HG03066 (cell line): ENCODE data around the gene FSHR.

Source experiments
- ATAC-seq: cut with Tn5 transposase; IDR thresholded peaks from one replicate; pipeline ENCODE4 v1.9.1; 2021; ENCODE audit warnings: low read depth; ENCODE audit not compliant: unreplicated experiment

The FSHR gene, protein sequence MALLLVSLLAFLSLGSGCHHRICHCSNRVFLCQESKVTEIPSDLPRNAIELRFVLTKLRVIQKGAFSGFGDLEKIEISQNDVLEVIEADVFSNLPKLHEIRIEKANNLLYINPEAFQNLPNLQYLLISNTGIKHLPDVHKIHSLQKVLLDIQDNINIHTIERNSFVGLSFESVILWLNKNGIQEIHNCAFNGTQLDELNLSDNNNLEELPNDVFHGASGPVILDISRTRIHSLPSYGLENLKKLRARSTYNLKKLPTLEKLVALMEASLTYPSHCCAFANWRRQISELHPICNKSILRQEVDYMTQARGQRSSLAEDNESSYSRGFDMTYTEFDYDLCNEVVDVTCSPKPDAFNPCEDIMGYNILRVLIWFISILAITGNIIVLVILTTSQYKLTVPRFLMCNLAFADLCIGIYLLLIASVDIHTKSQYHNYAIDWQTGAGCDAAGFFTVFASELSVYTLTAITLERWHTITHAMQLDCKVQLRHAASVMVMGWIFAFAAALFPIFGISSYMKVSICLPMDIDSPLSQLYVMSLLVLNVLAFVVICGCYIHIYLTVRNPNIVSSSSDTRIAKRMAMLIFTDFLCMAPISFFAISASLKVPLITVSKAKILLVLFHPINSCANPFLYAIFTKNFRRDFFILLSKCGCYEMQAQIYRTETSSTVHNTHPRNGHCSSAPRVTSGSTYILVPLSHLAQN

DNA sequence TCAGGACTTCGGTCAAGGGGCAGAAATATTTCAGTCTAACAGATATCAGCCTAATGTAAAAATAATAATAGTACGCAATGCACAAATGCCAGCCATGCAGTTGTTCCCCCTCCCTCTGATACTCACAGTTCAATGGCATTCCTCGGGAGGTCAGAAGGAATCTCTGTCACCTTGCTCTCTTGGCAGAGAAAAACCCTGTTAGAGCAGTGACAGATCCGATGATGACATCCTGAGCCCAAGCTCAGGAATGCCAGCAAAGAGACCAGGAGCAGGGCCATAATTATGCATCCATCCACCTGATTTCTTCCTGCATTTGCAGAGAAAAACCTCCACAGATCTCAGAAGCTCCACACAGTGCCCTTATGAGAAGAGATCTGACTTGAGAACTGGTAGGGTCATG lies at the start of gene FSHR:
FSHR (minus strand) TSS at position 376 of the 400 bp plus-strand sequence; CDS start at position 278, 98 bp downstream.
- no peak for ATAC-seq

DNA sequence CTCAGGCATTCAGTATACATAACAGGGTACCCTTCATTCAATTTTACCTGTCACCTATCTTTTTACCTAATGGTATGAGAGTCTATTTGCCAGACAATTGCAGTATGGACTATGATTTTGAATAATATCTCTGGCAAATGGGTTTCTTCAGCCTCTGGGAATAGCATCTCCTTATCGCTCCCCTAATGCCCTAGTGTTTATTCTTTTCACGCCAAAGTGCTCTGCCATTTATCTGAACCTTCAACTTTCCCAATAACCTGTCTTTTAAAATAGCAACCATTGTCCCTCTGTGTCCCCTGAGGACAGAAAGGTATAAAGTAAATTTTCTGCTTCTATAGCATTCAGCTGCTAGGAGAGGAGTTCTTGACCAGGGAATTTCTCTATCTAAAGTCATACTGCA lies 45.0 kb upstream of the FSHR start:
- no peak for ATAC-seq

DNA sequence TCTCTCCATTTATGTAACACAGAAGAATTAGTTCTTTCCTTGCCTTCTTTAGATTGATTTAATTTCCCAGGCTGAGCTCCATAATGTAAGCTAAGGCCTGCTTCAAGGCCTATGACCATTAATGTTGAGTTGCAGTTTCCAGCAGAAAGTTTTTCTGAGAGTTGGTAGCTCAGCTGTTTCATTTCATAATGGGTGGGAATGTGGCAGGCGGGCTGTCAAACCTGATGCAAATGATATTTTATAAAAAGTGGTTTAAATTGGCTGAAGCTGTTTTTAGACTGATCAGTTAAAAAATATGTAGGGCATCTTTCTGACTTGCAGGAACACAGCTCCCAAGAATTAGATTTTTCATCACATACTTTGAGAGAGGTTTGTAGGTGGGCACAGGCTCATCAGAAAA lies 40.4 kb upstream of the FSHR start:
- no peak for ATAC-seq

DNA sequence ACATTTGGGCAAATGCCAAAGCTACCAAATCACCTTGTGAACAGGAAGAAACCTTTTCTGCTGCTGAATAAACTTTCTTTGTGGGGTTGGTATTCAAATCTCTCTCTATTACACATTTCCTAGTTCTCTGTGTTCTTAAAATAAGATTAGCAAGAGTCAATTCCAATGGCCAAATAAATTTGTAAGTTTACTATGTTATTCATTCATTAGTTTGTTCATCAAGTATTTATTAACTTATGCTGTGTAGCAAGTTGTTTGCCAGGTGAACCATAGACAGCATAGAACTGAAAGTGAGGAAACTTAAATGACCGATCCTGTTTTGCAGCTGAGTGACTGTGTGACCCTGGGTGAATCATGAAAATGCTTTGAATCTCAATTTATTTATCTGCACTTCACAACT lies 37.7 kb upstream of the FSHR start:
- no peak for ATAC-seq

- no peak for ATAC-seq
Observed at GRCh38 chr2:49189512-49190225, 35.4 kb upstream of the FSHR start.

DNA sequence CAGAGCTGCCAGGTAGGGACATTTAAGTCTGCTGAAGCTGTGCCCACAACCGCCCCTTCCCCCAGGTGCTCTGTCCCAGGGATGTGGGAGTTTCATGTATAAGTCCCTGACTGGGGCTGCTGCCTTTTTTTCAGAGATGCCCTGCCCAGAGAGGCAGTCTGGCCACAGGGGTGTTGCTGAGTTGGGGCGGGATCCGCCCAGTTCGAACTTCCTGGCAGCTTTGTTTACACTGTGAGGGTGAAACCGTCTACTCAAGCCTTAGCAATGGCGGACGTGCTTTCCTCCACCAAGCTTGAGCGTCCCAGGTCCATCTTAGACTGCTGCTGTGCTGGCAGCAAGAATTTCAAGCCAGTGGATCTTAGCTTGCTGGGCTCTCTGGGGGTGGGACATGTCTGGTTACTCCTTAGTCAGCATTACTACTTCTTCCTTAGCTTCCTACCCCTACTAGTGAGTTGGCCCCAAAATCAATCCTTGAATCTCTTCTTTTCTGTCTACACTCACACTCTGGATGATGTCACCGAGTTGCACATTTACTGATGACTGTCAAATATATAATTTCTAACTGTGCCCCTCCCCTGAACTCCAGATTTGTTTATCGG lies 31.8 kb upstream of the FSHR start:
- ATAC-seq: no peak

DNA sequence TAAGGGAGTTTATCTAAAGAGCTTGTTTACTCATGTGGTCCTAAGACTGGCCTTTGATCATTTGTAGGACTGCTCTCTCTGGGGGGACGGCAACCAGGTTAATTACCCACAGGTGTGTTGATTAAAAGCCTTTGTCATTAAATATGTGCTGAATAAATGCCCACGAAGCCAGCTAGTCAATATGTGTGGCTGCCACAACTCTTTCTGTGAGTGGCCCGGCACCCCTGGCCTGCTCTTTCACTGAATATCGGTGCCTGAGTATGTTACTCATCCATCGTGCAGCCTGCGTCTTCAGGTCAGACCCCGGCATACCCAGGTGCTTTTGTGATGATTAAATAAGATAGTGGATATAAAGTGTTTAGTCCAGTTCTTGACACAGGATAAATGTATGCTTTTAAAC lies 24.3 kb upstream of the FSHR start:
- no peak for ATAC-seq

DNA sequence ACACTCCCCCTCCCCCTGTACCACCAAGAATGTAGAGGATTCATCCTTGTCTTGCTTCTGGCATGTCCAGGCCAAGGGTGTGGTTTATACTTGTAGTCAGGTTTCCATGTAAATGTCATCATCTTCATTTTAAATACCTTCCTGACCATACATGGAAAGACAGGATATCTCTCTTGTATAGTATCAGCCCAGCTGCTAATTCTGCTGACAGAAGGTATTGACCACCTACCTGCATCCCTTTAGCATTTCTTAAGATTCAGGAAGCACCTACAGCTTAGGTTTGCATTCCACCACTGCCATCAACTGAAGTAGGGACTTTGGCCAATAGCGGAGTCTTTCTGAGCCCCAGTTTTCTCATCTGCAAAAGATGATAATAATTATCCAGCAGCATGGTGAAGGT lies 22.9 kb upstream of the FSHR start:
- ATAC-seq: no peak

GRCh38 chr2:49175831-49176230 lies 21.5 kb upstream of the FSHR start:
- ATAC-seq: no peak

GRCh38 chr2:49174750-49175149 lies 20.4 kb upstream of the FSHR start:
- ATAC-seq: no peak

DNA sequence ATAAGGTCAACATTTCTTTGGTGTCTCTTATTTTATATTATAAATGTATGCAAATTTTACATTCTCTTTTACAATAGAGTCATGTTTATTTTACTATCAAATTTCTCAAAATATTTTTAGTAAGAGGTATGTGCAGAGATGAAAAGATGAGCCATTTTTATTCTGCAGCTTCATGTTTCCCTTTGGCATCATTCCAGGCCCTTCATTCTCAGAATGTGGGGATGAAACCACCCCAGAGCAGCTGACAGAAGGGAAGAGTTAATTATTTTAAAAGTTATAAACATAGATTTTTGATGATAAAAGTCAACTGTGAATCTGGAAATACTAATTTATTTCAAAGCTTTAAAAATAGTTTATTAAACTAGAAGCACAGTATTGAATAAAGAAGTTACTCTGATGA lies 12.8 kb upstream of the FSHR start:
- ATAC-seq: no peak

- ATAC-seq: no peak
Observed at GRCh38 chr2:49165662-49166061, 11.3 kb upstream of the FSHR start.

DNA sequence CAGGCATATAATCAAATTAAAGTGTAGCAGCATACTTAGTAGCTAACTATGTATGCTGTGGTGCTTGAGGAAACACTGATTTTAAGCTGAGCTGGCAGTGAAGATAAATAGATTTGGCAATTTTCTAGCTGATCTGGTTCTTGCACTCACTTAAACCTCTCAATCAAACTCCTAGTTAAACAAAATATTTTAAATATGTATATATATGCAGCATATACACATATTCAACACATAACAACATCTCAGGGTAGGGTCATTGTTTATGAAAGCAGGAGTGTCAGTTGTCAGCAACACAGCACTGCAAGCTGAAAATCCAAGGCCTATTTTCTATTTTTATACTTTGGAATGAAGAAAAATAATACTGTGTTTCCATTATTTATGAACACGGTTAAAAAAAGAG lies 10.4 kb upstream of the FSHR start:
- no peak for ATAC-seq

GRCh38 chr2:49162151-49162550 lies 7.8 kb upstream of the FSHR start:
- no peak for ATAC-seq

DNA sequence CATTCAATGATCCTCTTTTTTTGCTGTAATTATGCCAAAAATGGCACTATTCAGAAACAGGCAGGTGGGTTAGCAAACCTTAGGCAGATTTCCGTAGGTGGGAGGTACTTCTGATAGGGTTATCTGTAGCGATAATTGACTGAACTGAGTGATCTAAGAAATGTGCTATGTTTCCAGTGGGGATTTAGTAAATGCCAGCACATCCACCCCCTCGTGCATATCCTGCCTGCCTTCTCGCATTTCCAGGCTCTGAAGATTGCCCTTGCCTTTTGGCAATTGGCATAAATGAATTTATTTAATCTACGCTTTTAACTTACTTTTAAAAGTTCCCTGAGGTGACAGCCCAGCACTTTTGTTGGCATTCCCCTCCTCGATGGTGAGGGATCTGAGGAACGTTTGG lies 576 bp upstream of the FSHR start:
- no peak for ATAC-seq

DNA sequence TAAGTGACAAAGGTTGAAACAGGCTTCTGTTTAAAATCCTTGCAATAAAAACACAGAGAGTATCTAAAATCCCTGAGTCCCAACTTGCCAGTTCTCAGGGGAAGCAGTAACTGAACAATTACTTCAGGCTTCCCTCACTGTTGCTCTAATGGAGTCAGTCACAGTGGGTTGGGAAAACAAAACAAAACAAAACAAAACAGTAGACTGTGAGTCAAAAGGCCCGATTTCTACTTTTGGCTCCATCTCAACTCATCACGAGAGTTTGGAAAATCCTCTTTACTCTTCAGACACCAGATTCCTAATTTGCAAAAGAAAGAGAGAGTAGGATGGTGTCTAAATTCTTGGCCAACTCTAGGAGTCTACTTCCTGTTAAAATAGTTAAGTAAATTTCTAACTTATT lies 1.1 kb downstream of the FSHR start:
- ATAC-seq: no peak

GRCh38 chr2:49152824-49153223 lies 1.5 kb downstream of the FSHR start:
- ATAC-seq: no peak

DNA sequence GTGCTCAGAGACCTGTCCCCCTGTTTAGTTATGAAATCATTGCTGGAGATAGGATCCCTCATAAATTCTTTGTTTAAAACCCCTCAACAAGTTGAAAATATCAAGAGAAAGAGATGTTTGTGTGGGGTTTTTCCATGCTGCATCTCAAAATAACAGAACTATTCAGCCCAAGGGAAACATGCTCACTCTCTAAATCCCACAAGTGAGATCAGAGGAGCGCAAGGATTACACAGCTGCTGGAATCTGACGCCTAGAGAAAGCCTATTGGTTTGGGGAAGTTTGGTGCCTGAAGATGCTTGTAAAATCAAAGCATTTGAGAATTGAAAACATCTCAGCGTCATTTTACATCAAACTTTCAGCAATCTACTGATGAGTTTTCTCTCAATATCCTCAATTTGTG lies 7.9 kb downstream of the FSHR start:
- no peak for ATAC-seq

GRCh38 chr2:49131801-49132200 lies 22.5 kb downstream of the FSHR start:
- no peak for ATAC-seq

GRCh38 chr2:49129034-49129433 lies 25.3 kb downstream of the FSHR start:
- ATAC-seq: no peak

DNA sequence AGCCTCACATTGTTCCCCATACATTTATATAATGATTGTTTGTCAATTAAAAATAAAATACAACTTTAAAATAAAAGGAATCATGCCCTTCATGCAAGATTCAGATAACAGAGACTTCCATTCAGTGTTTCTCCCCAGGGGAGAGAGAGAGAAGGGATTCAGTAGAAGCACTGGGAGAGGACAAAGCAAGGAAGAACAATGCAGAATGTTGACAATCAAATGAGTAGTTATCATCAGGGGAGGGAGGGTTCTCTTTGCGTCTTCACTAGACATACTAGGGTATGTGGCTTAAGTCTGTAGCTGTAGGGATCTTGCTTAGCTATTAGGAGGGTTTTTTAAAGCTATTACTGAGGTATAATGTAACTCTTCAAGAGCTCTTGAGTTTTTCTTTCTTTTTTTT lies 30.7 kb downstream of the FSHR start:
- no peak for ATAC-seq
